ENCODE data around the gene SYMPK. TPM values are rescaled to one million over a fixed set of nuclear protein-coding genes. Genes with fewer than 3 reads are reported as not detected.
"Not testable (repeated sequence)": the region's sequence is repeated elsewhere in the genome, so short reads cannot be mapped to it uniquely, and the experiment has no call there.

SYMPK gene
- total RNA-seq, 4 donors from 2014 or later, result 25.5 to 35.6 (median 30.8) TPM

GRCh38 chr19:45899919-45900589, 37.1 kb upstream of the SYMPK start:
- TF ChIP-seq POLR2A (IDR thresholded peaks at IDR 0.05) (no peak), CTCF (IDR thresholded peaks at IDR 0.05) (no peak), POLR2AphosphoS5 (IDR thresholded peaks at IDR 0.05) (no peak), EP300 (IDR thresholded peaks at IDR 0.05) (no peak)
- no peak overlapping the region for H3K4me3 ChIP-seq
- no peak overlapping the region for H3K27ac ChIP-seq
- peaks cover 0 to 44% of the 10 kb centered on the region in 2 donors for H3K36me3 ChIP-seq
- 93 to 100% methylated on average over 2 to 3 of the region's 4 CpGs for WGBS, 2 donors (ENCODE audit: low coverage in 1 of 2)
- H3K9me3 ChIP-seq, result no peaks in the 10 kb centered on the region
- peaks cover 0 to 29% (median 8%) of the 10 kb centered on the region in 3 donors for H3K4me1 ChIP-seq
- no peaks in the 10 kb centered on the region for H3K27me3 ChIP-seq
- ATAC-seq, result no peak

DNA sequence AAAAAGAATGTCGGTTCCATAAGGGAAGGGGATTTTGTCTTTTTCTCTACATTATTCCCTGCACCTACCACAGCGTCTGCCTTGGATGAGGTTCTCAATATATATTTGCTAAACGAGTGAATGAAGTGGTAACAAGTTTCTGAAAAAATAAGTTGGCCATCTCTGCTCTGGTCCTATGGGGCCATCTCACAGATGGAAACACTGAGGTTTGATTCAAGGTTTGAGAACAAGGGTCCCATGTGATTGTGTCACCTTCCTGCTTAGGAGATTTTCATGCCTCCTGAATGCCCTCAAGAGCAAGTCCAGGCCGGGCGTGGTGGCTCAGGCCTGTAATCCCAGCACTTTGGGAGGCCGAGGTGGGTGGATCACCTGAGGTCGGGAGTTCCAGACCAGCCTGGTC, 36.3 kb upstream of the SYMPK start:
- 86 to 93% methylated on average over 3 to 5 of the region's 7 CpGs for WGBS, 2 donors (ENCODE audit: low coverage in 1 of 2)
- H3K36me3 ChIP-seq, result peaks cover 0 to 52% of the 10 kb centered on the region in 2 donors

GRCh38 chr19:45897261-45897812, 34.4 kb upstream of the SYMPK start:
- ATAC-seq, result no peak
- Histone ChIP-seq H3K27me3 (no peaks in the 10 kb centered on the region), H3K36me3 (peaks cover 0 to 53% of the 10 kb centered on the region in 2 donors), H3K4me1 (peaks cover 0 to 22% (median 8%) of the 10 kb centered on the region in 3 donors), H3K9me3 (no peaks in the 10 kb centered on the region), H3K27ac (no peak overlapping the region), H3K4me3 (no peak overlapping the region)
- WGBS, 2 donors (ENCODE audit: low coverage in 1 of 2), result 81% methylated on average over 5 of the region's 8 CpGs; no CpG with 5 or more reads in 1 of the 2 donors
- TF ChIP-seq CTCF (IDR thresholded peaks at IDR 0.05) (no peak), POLR2A (IDR thresholded peaks at IDR 0.05) (no peak), POLR2AphosphoS5 (IDR thresholded peaks at IDR 0.05) (no peak), EP300 (IDR thresholded peaks at IDR 0.05) (no peak)

More for the DNA sequence above, 36.3 kb upstream of the SYMPK start:
- H3K9me3 ChIP-seq, result no peaks in the 10 kb centered on the region
- no peaks in the 10 kb centered on the region for H3K27me3 ChIP-seq
- H3K4me3 ChIP-seq, result no peak overlapping the region
- ATAC-seq, result no peak
- TF ChIP-seq EP300 (IDR thresholded peaks at IDR 0.05) (no peak), POLR2AphosphoS5 (IDR thresholded peaks at IDR 0.05) (no peak), POLR2A (IDR thresholded peaks at IDR 0.05) (no peak), CTCF (IDR thresholded peaks at IDR 0.05) (no peak)
- peaks cover 0 to 29% (median 8%) of the 10 kb centered on the region in 3 donors for H3K4me1 ChIP-seq
- no peak overlapping the region for H3K27ac ChIP-seq

DNA sequence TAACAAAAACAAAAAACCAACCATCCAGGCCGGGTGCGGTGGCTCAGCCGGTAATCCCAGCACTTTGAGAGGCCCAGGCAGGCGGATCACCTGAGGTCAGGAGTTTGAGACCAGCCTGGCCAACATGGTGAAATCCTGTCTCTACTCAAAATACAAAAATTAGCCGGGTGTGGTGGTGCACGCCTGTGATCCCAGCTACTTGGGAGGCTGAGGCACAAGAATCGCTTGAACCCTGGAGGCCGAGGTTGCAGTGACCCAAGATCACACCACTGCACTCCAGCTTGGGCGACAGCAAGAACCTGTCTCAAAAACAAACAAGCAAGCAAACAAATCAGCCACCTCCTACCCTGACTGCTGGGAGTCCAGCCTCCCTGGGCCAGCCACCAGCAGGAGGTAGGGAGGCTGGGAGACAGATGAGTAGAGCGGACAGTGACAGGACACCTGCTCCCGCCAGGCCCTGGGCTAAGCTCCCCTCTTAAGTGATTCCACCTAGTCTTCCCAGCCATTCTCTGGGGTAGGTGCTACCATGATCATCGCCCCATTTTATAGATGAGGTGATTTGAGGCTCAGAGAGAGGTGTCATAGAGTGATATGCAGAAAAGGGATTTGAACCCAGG, 33.1 kb upstream of the SYMPK start:
- not testable (repeated sequence) for H3K27ac ChIP-seq, ATAC-seq
- WGBS, 2 donors (ENCODE audit: low coverage in 1 of 2), result 87 to 98% methylated on average over 7 to 10 of the region's 12 CpGs

DNA sequence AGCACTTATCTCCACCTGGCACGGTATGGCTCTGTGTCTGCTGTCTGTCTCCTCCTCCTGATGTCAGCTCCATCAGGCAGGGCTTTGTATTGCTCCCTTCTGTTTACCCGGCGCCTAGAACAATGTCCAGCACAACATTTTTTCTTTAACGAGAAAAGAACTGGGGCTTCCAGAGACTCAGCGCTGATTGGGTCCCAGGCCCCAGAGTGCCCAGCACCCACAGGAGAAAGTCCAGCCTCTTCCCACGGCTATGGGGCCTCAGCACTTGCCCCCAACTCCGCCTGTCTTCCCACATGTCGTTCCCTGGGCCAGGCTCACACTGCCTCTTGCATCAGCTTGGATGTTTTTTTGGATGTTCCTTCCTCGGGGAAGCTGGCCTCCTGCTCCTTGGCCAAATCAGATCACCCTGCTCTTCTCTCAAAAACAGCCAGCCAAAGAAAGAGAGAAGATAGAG, 32.6 kb upstream of the SYMPK start:
- TF ChIP-seq POLR2AphosphoS5 (IDR thresholded peaks at IDR 0.05) (no peak), CTCF (IDR thresholded peaks at IDR 0.05) (no peak), POLR2A (IDR thresholded peaks at IDR 0.05) (no peak), EP300 (IDR thresholded peaks at IDR 0.05) (no peak)
- Histone ChIP-seq H3K27ac (peak overlapping the region in 1 of 4 donors; percentile 35), H3K4me1 (peaks cover 0 to 6% (median under 1%) of the 10 kb centered on the region in 3 donors), H3K9me3 (no peaks in the 10 kb centered on the region), H3K27me3 (no peaks in the 10 kb centered on the region), H3K4me3 (no peak overlapping the region), H3K36me3 (peaks cover 0 to 61% of the 10 kb centered on the region in 2 donors)
- ATAC-seq, result peak; percentile 36
- 33% methylated on average over 1 of the region's 9 CpGs; no CpG with 5 or more reads in 1 of the 2 donors for WGBS, 2 donors (ENCODE audit: low coverage in 1 of 2)

More for the DNA sequence above, 33.1 kb upstream of the SYMPK start:
- H3K27me3 ChIP-seq, H3K9me3 ChIP-seq, H3K4me3 ChIP-seq: not testable (repeated sequence)
- Histone ChIP-seq H3K4me1 (peaks cover 0 to 12% (median 6%) of the 10 kb centered on the region in 3 donors), H3K36me3 (peaks cover 0 to 56% of the 10 kb centered on the region in 2 donors)

All from gastroesophageal sphincter (tissue), 4 donors.